NCI-H128 (cell line): ENCODE data around the gene KCNK4.
A peak's percentile ranks its signal among the peaks of the same experiment; 100 is the strongest.

Source experiments
- DNase-seq: peaks from one replicate; lab custom pipeline; 2025; ENCODE audit not compliant: unreplicated experiment; lab: John Stamatoyannopoulos, UW

Gene KCNK4

GRCh38 chr11:64289002-64289564 lies 2.0 kb upstream of the KCNK4 start:
- DNase-seq = no peak

GRCh38 chr11:64290352-64291261 lies 495 bp upstream of the KCNK4 start:
- DNase-seq = no peak

GRCh38 chr11:64291752-64292459 lies 804 bp downstream of the KCNK4 start:
- DNase-seq = no peak

GRCh38 chr11:64292460-64293254 lies 1.6 kb downstream of the KCNK4 start:
- no peak for DNase-seq

- no peak for DNase-seq
These were observed 3.7 kb downstream of the KCNK4 start for GRCh38 chr11:64294774-64295173.

- no peak for DNase-seq
These were observed 4.7 kb downstream of the KCNK4 start for GRCh38 chr11:64295760-64296159.

- no peak for DNase-seq
These were observed 5.1 kb downstream of the KCNK4 start for GRCh38 chr11:64296236-64296635.

- no peak for DNase-seq
These were observed 6.0 kb downstream of the KCNK4 start for GRCh38 chr11:64296830-64297698.

GRCh38 chr11:64297699-64298358 lies 6.7 kb downstream of the KCNK4 start:
- no peak for DNase-seq

- DNase-seq = no peak
These were observed 8.1 kb downstream of the KCNK4 start for GRCh38 chr11:64298966-64299846.

- DNase-seq = no peak
These were observed 8.9 kb downstream of the KCNK4 start, which contains the start of gene CATSPERZ for GRCh38 chr11:64299847-64300648. Gene CATSPERZ, plus strand, starts transcription at chr11:64300358. Its CDS starts 53 bp downstream, at chr11:64300411.

- DNase-seq = no peak
These were observed 12.3 kb downstream of the KCNK4 start for GRCh38 chr11:64303109-64304031.

GRCh38 chr11:64304032-64304315 lies 12.9 kb downstream of the KCNK4 start:
- DNase-seq = no peak

GRCh38 chr11:64304316-64305072 lies 13.4 kb downstream of the KCNK4 start:
- peak; percentile 66 for DNase-seq

GRCh38 chr11:64305075-64305690 lies 14.1 kb downstream of the KCNK4 start, which contains the start of gene ESRRA:
Gene ESRRA, plus strand, starts transcription at chr11:64305524. Its CDS starts 1,656 bp downstream, at chr11:64307180.
- peak; percentile 99 for DNase-seq
